HG02943 (cell line): Measurements from ENCODE around the gene SAMM50.

Experiments used
- ATAC-seq: cut with Tn5 transposase; IDR thresholded peaks from one replicate; pipeline ENCODE4 v1.9.1; 2021; ENCODE audit warnings: mild to moderate bottlenecking, low read depth, moderate library complexity; ENCODE audit not compliant: unreplicated experiment

Gene SAMM50

GRCh38 chr22:44025171-44026065 lies 70.2 kb downstream of the SAMM50 start:
- ATAC-seq: peak; percentile 52

- no peak for ATAC-seq
These were observed 70.9 kb downstream of the SAMM50 start for GRCh38 chr22:44026066-44026629.

GRCh38 chr22:44026630-44027511 lies 71.6 kb downstream of the SAMM50 start:
- no peak for ATAC-seq

- ATAC-seq: no peak
These were observed 72.8 kb downstream of the SAMM50 start for GRCh38 chr22:44028091-44028490.

- no peak for ATAC-seq
These were observed 73.8 kb downstream of the SAMM50 start for GRCh38 chr22:44029069-44029468.

GRCh38 chr22:44030051-44030701 lies 74.9 kb downstream of the SAMM50 start:
- ATAC-seq: no peak

- ATAC-seq: no peak
These were observed 75.5 kb downstream of the SAMM50 start for GRCh38 chr22:44030702-44031082.

- no peak for ATAC-seq
These were observed 76.1 kb downstream of the SAMM50 start for GRCh38 chr22:44031158-44031952.

- no peak for ATAC-seq
These were observed 77.0 kb downstream of the SAMM50 start for GRCh38 chr22:44032126-44032730.

GRCh38 chr22:44033287-44033686 lies 78.0 kb downstream of the SAMM50 start:
- ATAC-seq: no peak

- no peak for ATAC-seq
These were observed 78.5 kb downstream of the SAMM50 start for GRCh38 chr22:44033694-44034093.

- ATAC-seq: no peak
These were observed 82.5 kb downstream of the SAMM50 start for GRCh38 chr22:44037519-44038375.

GRCh38 chr22:44039566-44040171 lies 84.4 kb downstream of the SAMM50 start:
- ATAC-seq: no peak

- ATAC-seq: no peak
These were observed 87.3 kb downstream of the SAMM50 start for GRCh38 chr22:44042249-44043218.

GRCh38 chr22:44045145-44045544 lies 89.9 kb downstream of the SAMM50 start:
- ATAC-seq: no peak
